Motor neuron (in vitro differentiated cells): ENCODE data around the gene MGAT5B. TPM values are rescaled to one million over a fixed set of nuclear protein-coding genes. Genes with fewer than 3 reads are reported as not detected.
"Not testable (repeated sequence)": the region's sequence is repeated elsewhere in the genome, so short reads cannot be mapped to it uniquely, and the experiment has no call there.

Source experiments
- ATAC-seq, 8 experiments: fragments of 200-7000 bp; cut with Tn5 transposase; replicated peaks in 6 of 8; 2 replicates each; pipeline ENCODE4 v1.8.0; 2021; ENCODE audit warnings: mild to moderate bottlenecking in 8 of 8, moderate library complexity in 8 of 8
- H3K27ac ChIP-seq, 2 donors: fragments of 250-450 bp; sonication (Bioruptor Pico); 2 replicates each; pipeline ENCODE4 v1.9.0; 2021; ENCODE audit warnings: antibody characterized with exemption in 2 of 2, mild to moderate bottlenecking in 2 of 2, moderate library complexity in 1 of 2
- H3K4me1 ChIP-seq, 2 donors: fragments of 250-450 bp; sonication (Bioruptor Pico); replicated peaks in 1 of 2; 2 replicates each; pipeline ENCODE4 v1.6.1; 2021; ENCODE audit warnings: antibody characterized with exemption in 2 of 2, mild to moderate bottlenecking in 2 of 2, moderate library complexity in 1 of 2
- H3K4me3 ChIP-seq, 5 donors: fragments of 250-450 bp; sonication (Bioruptor Pico); 2 replicates each; pipeline ENCODE4 v1.9.0; 2021; ENCODE audit warnings: antibody characterized with exemption in 5 of 5, mild to moderate bottlenecking in 5 of 5, moderate library complexity in 4 of 5
- WGBS, 10 experiments: fragments of 450-650 bp; shearing (Covaris generic); methylation state at CpG; one replicate each; pipeline ENCODE4 v1.0.0; 2022; 5-methylcytosine and 5-hydroxymethylcytosine counted together
- in situ Hi-C, 9 experiments: fragments of 400-800 bp; cut with MboI; loops; one replicate each; pipeline ENCODE4 v1.15.0; 2021; ENCODE audit warnings: low sequenced_read_pairs in 9 of 9, low pct_unique_long_range_greater_than_20kb in 2 of 9; ENCODE audit not compliant: unreplicated experiment in 9 of 9
- total RNA-seq, 8 experiments: library from RNA; unstranded; fragments of 300-600 nt; gene quantifications; 2 replicates each; pipeline versions ENCODE4 v1.2.3 to v1.2.4, GENCODE V29; 2022

Gene MGAT5B
- total RNA-seq, 8 experiments from 2014 or later: 1.3 to 19.6 (median 10.0) TPM

GRCh38 chr17:76840443-76840767 lies 27.8 kb upstream of the MGAT5B start:
- H3K27ac ChIP-seq: no peak overlapping the region
- peak in 4 of 8 experiments; percentile 6 to 15 (median 10) for ATAC-seq
- H3K4me1 ChIP-seq: peaks cover 37 to 44% of the 10 kb centered on the region in 2 donors
- H3K4me3 ChIP-seq: no peak overlapping the region
- WGBS, 10 experiments: 40% methylated on average over 2 of the region's 3 CpGs; no CpG with 5 or more reads in 9 of the 10 experiments
- in situ Hi-C loops: no loop called here

- peaks cover 37 to 44% of the 10 kb centered on the region in 2 donors for H3K4me1 ChIP-seq
- in situ Hi-C loops: no loop called here
- no peak overlapping the region for H3K4me3 ChIP-seq
- 0 to 80% (median 16%) methylated on average over 1 to 4 of the region's 8 CpGs; no CpG with 5 or more reads in 2 of the 10 experiments for WGBS, 10 experiments
- peak in 1 of 8 experiments; percentile 4 for ATAC-seq
- no peak overlapping the region for H3K27ac ChIP-seq
These were observed 27.1 kb upstream of the MGAT5B start for GRCh38 chr17:76840884-76841775.

- in situ Hi-C loops: no loop called here
- Histone ChIP-seq H3K4me3 (no peak overlapping the region), H3K4me1 (peaks cover 37 to 44% of the 10 kb centered on the region in 2 donors), H3K27ac (no peak overlapping the region)
- peak in 2 of 8 experiments; percentile 3 to 54 for ATAC-seq
- 0 to 57% (median 34%) methylated on average over 1 to 2 of the region's 10 CpGs; no CpG with 5 or more reads in 5 of the 10 experiments for WGBS, 10 experiments
These were observed 26.3 kb upstream of the MGAT5B start for GRCh38 chr17:76841776-76842405.

- in situ Hi-C loops, ATAC-seq, H3K27ac ChIP-seq, H3K4me3 ChIP-seq: not testable (repeated sequence)
- 33 to 100% (median 90%) methylated on average over 1 to 6 of the region's 6 CpGs; no CpG with 5 or more reads in 2 of the 10 experiments for WGBS, 10 experiments
- H3K4me1 ChIP-seq: peaks cover 37 to 44% of the 10 kb centered on the region in 2 donors
These were observed 25.1 kb upstream of the MGAT5B start for GRCh38 chr17:76843068-76843467.

- ATAC-seq: peak in 6 of 8 experiments; percentile 15 to 59 (median 52)
- Histone ChIP-seq H3K27ac (peak overlapping the region in 1 of 2 donors; percentile 24), H3K4me3 (no peak overlapping the region), H3K4me1 (peaks cover 35 to 40% of the 10 kb centered on the region in 2 donors)
- in situ Hi-C loops: no loop called here
- 0 to 67% (median 42%) methylated on average over 1 to 5 of the region's 10 CpGs; no CpG with 5 or more reads in 4 of the 10 experiments for WGBS, 10 experiments
These were observed 24.3 kb upstream of the MGAT5B start for GRCh38 chr17:76843703-76844484.

GRCh38 chr17:76844485-76844829 lies 23.7 kb upstream of the MGAT5B start:
- Histone ChIP-seq H3K4me3 (no peak overlapping the region), H3K4me1 (peaks cover 29 to 34% of the 10 kb centered on the region in 2 donors), H3K27ac (peak overlapping the region in 1 of 2 donors; percentile 24)
- in situ Hi-C loops: no loop called here
- ATAC-seq: no peak
- WGBS, 10 experiments: 50 to 80% (median 60%) methylated on average over 1 to 3 of the region's 4 CpGs; no CpG with 5 or more reads in 5 of the 10 experiments

DNA sequence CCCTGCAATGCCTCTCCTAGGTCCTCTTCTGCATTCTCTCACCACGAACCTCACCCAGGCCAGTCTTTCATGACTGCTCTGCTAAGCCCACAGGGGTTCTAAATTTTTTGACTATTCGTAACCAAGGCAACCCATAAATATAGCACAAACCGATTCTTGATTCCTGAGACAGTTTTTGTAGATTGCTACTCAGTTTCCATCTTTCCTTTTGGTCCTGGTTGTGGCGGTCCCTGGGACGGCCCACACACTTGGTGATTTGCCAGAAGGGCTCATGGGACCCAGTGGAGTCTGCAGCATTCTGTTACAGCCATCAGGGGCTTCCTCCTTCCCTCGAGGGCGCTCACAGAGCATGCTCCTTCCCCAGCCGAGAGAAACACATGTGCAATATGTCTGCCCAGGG lies 23.4 kb upstream of the MGAT5B start:
- Histone ChIP-seq H3K4me1 (peaks cover 25 to 30% of the 10 kb centered on the region in 2 donors), H3K27ac (no peak overlapping the region), H3K4me3 (no peak overlapping the region)
- ATAC-seq: peak in 1 of 8 experiments; percentile 46
- WGBS, 10 experiments: 5 to 75% (median 40%) methylated on average over 1 to 6 of the region's 8 CpGs; no CpG with 5 or more reads in 1 of the 10 experiments
- in situ Hi-C loops: no loop called here

DNA sequence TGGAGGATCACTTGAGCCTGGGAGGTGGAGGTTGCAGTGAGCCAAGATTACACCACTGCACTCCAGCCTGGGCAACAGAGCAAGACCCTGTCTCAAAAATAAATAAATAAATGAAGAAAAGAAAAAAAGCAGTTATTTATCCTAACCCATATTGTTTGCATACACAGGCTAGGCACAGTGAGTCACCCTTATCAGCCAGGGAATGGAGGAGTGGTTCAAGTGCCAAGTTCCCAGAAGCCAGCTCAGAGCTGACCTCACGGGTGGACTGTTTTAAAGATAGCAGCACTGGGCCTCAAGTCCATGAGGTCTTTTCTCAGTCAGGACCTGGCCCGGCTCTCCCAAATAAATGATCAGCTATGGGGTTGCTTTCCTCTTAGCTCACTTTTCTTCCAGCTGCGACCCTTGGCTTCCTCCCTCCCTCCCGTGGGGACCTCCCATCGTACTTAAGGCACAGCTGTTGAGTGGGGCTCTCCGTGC lies 22.6 kb upstream of the MGAT5B start:
- no peak overlapping the region for H3K27ac ChIP-seq
- peak in 2 of 8 experiments; percentile 44 to 67 for ATAC-seq
- WGBS, 10 experiments: 30 to 60% (median 47%) methylated on average over 1 to 6 of the region's 6 CpGs; no CpG with 5 or more reads in 2 of the 10 experiments
- H3K4me3 ChIP-seq: no peak overlapping the region
- in situ Hi-C loops: no loop called here
- peaks cover 18 to 23% of the 10 kb centered on the region in 2 donors for H3K4me1 ChIP-seq

DNA sequence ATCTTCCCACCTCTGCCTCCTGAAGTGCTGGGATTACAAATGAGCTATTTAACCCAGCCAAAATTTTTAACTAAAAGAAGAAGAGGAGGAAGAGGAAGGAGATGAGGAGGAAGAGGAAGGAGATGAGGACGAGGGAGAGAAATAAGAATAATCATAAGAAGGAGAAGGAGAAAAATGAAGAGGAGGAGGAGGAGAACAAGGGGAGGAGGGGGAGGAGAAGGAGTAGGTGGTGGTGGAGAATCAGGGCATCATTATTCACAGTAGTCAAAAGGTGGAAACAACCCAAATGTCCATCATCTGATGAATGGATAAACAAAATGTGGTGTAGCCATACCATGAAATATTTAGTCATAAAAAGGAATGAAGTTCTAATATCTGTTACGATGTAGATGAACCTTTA lies 21.2 kb upstream of the MGAT5B start:
- peaks cover 11 to 12% of the 10 kb centered on the region in 2 donors for H3K4me1 ChIP-seq
- no peak overlapping the region for H3K27ac ChIP-seq
- H3K4me3 ChIP-seq: no peak overlapping the region
- ATAC-seq: no peak
- in situ Hi-C loops: no loop called here
- 25 to 100% (median 82%) methylated on average over 1 to 2 of the region's 2 CpGs; no CpG with 5 or more reads in 2 of the 10 experiments for WGBS, 10 experiments

- WGBS, 10 experiments: 80 to 100% (median 90%) methylated on average over 1 to 6 of the region's 8 CpGs; no CpG with 5 or more reads in 3 of the 10 experiments
- peak in 1 of 8 experiments; percentile 39 for ATAC-seq
- in situ Hi-C loops: no loop called here
- H3K4me3 ChIP-seq: no peak overlapping the region
- peaks cover 9 to 11% of the 10 kb centered on the region in 2 donors for H3K4me1 ChIP-seq
- H3K27ac ChIP-seq: no peak overlapping the region
These were observed 19.5 kb upstream of the MGAT5B start for GRCh38 chr17:76848670-76849069.

- H3K4me3 ChIP-seq, ATAC-seq, in situ Hi-C loops, H3K27ac ChIP-seq, H3K4me1 ChIP-seq: not testable (repeated sequence)
- WGBS, 10 experiments: 17 to 100% (median 96%) methylated on average over 1 to 8 of the region's 11 CpGs; no CpG with 5 or more reads in 1 of the 10 experiments
These were observed 19.0 kb upstream of the MGAT5B start for GRCh38 chr17:76849160-76849559.

DNA sequence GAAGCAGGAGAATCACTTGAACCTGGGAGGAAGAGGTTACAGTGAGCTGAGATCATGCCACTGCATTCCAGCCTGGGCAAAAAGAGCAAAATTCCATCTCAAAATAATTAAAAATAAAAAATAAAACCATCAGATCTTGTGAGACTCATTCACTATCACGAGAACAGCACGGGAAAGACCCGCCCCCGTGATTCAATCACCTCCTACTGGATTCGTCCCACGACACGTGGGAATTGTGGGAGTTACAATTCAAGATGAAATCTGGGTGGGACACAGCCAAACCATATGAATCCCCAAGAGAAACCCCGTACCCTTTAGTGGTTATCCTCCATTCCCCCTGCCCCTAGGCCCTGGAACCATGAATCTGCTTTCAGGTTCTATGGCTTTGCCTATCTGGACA lies 15.4 kb upstream of the MGAT5B start:
- no peak for ATAC-seq
- 0 to 86% (median 81%) methylated on average over 1 to 8 of the region's 8 CpGs; no CpG with 5 or more reads in 3 of the 10 experiments for WGBS, 10 experiments
- in situ Hi-C loops: loop anchor here in 6 of 9 experiments (25.0 kb wide), 2 partner anchors 184 to 209 kb away; no protein-coding TSS in a partner anchor

More for the DNA sequence above, 15.4 kb upstream of the MGAT5B start:
- Histone ChIP-seq H3K4me3 (no peak overlapping the region), H3K4me1 (peaks cover 0 to 5% of the 10 kb centered on the region in 2 donors), H3K27ac (no peak overlapping the region)
